Mammary epithelial cell (primary cell): ENCODE results near the gene FPR2.

Experiments
- EZH2 ChIP-seq: IDR thresholded peaks from 2 replicates; pipeline ENCODE4 v1.6.1; 2012; ENCODE audit warnings: low read length, inconsistent platforms, borderline replicate concordance
- TF ChIP-seq, protein P1 (sequence below), 2 donors: IDR thresholded peaks in 1 of 2; conservative IDR thresholded peaks in 1 of 2; 2 replicates each; pipeline ENCODE4 v1.5.1; 2011 to 2012; ENCODE audit warnings: inconsistent platforms in 2 of 2, low read length in 2 of 2, mild to moderate bottlenecking in 2 of 2, control low read depth in 1 of 2, low read depth in 1 of 2; ENCODE audit not compliant: insufficient read depth in 1 of 2; ENCODE audit errors: extremely low read depth in 1 of 2

DNA sequence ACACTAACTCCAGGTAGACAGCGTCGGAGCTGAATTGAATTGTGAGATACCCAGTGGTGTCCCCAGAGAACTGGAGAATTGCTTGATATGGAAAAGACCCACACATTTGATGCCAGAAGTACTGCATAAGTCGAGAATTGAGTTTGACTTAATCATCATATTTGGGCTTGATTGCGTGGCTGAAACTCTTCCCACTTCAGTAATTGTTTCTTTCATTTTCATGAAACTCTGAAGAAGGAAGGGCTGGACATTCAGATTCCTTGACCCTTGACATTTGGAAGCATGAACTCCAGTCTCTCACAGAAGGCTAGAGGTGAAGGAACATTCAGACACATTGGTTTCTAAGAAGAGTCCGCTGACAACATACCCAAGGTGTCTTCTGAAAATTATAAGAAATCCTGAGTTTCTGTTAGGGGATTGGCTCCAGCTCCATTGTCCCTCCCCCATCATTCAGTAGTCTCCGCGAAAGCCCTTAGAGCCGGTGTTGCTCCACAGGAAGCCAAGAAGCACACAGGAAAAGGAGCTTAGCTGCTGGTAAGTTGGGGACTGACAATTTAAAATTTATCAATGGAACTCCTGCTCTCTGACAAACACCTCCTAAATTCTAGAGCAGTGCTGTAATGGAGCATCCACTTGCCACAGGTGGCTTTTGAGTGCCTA, at the start of gene FPR2:
- TF ChIP-seq, protein P1, sequence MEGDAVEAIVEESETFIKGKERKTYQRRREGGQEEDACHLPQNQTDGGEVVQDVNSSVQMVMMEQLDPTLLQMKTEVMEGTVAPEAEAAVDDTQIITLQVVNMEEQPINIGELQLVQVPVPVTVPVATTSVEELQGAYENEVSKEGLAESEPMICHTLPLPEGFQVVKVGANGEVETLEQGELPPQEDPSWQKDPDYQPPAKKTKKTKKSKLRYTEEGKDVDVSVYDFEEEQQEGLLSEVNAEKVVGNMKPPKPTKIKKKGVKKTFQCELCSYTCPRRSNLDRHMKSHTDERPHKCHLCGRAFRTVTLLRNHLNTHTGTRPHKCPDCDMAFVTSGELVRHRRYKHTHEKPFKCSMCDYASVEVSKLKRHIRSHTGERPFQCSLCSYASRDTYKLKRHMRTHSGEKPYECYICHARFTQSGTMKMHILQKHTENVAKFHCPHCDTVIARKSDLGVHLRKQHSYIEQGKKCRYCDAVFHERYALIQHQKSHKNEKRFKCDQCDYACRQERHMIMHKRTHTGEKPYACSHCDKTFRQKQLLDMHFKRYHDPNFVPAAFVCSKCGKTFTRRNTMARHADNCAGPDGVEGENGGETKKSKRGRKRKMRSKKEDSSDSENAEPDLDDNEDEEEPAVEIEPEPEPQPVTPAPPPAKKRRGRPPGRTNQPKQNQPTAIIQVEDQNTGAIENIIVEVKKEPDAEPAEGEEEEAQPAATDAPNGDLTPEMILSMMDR (conservative IDR thresholded peaks at IDR 0.05 in 1 of 2, IDR thresholded peaks at IDR 0.05 in 1 of 2; ENCODE audit: extremely low read depth in 1 of 2, insufficient read depth in 1 of 2, low read depth in 1 of 2, low read length in 2 of 2), result no peak
- TF ChIP-seq EZH2, result no peak
